ENCODE measurements around the gene OMP. TPM values are rescaled to one million over a fixed set of nuclear protein-coding genes. Genes with fewer than 3 reads are reported as not detected.

OMP gene
- total RNA-seq, 1 donor from 2014 or later, result not detected

GRCh38 chr11:77147036-77147315 is 44.3 kb downstream of the OMP start:
- intact Hi-C loops (cut with DNase I), result no loop called here
- DNase-seq (ENCODE audit: low spot score), result no peak

GRCh38 chr11:77147668-77148321 is 45.2 kb downstream of the OMP start:
- intact Hi-C loops (cut with DNase I), result no loop called here
- DNase-seq (ENCODE audit: low spot score), result no peak

GRCh38 chr11:77148963-77149715 is 46.5 kb downstream of the OMP start:
- DNase-seq (ENCODE audit: low spot score), result no peak
- intact Hi-C loops (cut with DNase I), result no loop called here

- intact Hi-C loops (cut with DNase I), result no loop called here
- DNase-seq (ENCODE audit: low spot score), result no peak
These were observed 47.2 kb downstream of the OMP start for GRCh38 chr11:77149716-77150392.

- DNase-seq (ENCODE audit: low spot score), result no peak
- intact Hi-C loops (cut with DNase I), result no loop called here
These were observed 48.2 kb downstream of the OMP start for GRCh38 chr11:77150836-77151235.

GRCh38 chr11:77151804-77152509 is 49.3 kb downstream of the OMP start:
- no peak for DNase-seq (ENCODE audit: low spot score)
- intact Hi-C loops (cut with DNase I), result no loop called here

- intact Hi-C loops (cut with DNase I), result no loop called here
- no peak for DNase-seq (ENCODE audit: low spot score)
These were observed 50.2 kb downstream of the OMP start for GRCh38 chr11:77152846-77153245.

Other genes with a start within 250 kb of the OMP start
- 9.7 TPM for gene ACER3, start 241.9 kb upstream of the OMP start, total RNA-seq
- not detected for gene B3GNT6, start 68.4 kb upstream of the OMP start, total RNA-seq
- 4.0 TPM for gene CAPN5, start 35.9 kb upstream of the OMP start, total RNA-seq
- gene MYO7A, start 25.4 kb downstream of the OMP start, total RNA-seq, result 3.0 TPM
- not detected for gene GDPD4, start 198.8 kb downstream of the OMP start, total RNA-seq

Data from cardiac septum (tissue), 1 donor.